OCI-LY7 (cell line): Measurements from ENCODE around the gene SMPDL3A. TPM values are rescaled to one million over a fixed set of nuclear protein-coding genes. Genes with fewer than 3 reads are reported as not detected.

Source experiments
- BruUV-seq: library from RNA; stranded (reverse); fragments of 400-500 nt; replicated peaks from 2 replicates; lab custom pipeline; 2021; lab: Mats Ljungman, UMichigan
- CTCF ChIA-PET: fragments of 300-600 bp; sonication (Branson Sonifier 250); formaldehyde crosslinking; loops from one replicate; lab custom pipeline; 2022; ENCODE audit warnings: antibody characterized with exemption; ENCODE audit not compliant: unreplicated experiment; lab: Charles Lee
- POLR2A ChIA-PET: fragments of 300-600 bp; sonication (Branson Sonifier 250); formaldehyde crosslinking; loops from one replicate; lab custom pipeline; 2022; ENCODE audit warnings: antibody characterized with exemption; lab: Charles Lee
- DNase-seq: peaks from one replicate; pipeline ENCODE4 v3.0.0-alpha.2; 2015; ENCODE audit warnings: low spot score
- H2AFZ ChIP-seq: fragments of 200-600 bp; sonication (generic), shearing (Covaris generic); 2 replicates; pipeline ENCODE4 v1.6.1; 2014; ENCODE audit warnings: mild to moderate bottlenecking, antibody characterized with exemption, low read length, moderate library complexity
- H3K27ac ChIP-seq: fragments of 200-600 bp; sonication (generic); 2 replicates; pipeline ENCODE4 v1.5.1; 2014; ENCODE audit warnings: mixed run types, low read depth, mild to moderate bottlenecking, moderate library complexity, low read length, inconsistent platforms; ENCODE audit not compliant: poor library complexity, severe bottlenecking
- H3K36me3 ChIP-seq: fragments of 200-600 bp; sonication (generic); 2 replicates; pipeline ENCODE4 v1.6.1; 2014; ENCODE audit warnings: mild to moderate bottlenecking, antibody characterized with exemption, low read length, moderate library complexity, mixed read lengths; ENCODE audit not compliant: insufficient read depth
- H3K4me1 ChIP-seq: fragments of 200-600 bp; sonication (generic); 2 replicates; pipeline ENCODE4 v1.5.1; 2014; ENCODE audit warnings: mild to moderate bottlenecking, low read length; ENCODE audit not compliant: insufficient read depth, poor library complexity, severe bottlenecking
- H3K4me2 ChIP-seq: fragments of 200-600 bp; sonication (generic); 2 replicates; pipeline ENCODE4 v1.6.1; 2014; ENCODE audit warnings: mild to moderate bottlenecking, low read length
- H3K4me3 ChIP-seq: fragments of 200-600 bp; sonication (generic); 2 replicates; pipeline ENCODE4 v1.5.1; 2014; ENCODE audit warnings: mild to moderate bottlenecking, low read depth, low read length; ENCODE audit not compliant: poor library complexity, severe bottlenecking
- H3K79me2 ChIP-seq: fragments of 200-600 bp; sonication (generic); 2 replicates; pipeline ENCODE4 v1.6.1; 2016; ENCODE audit warnings: low read depth, mild to moderate bottlenecking, low read length, moderate library complexity, mixed read lengths; ENCODE audit not compliant: insufficient read depth
- H3K9me2 ChIP-seq: fragments of 200-600 bp; sonication (generic); 2 replicates; pipeline ENCODE4 v1.6.1; 2016; ENCODE audit warnings: mild to moderate bottlenecking, low read length, mixed read lengths; ENCODE audit not compliant: insufficient read depth
- H3K9me3 ChIP-seq: fragments of 200-600 bp; sonication (generic); 2 replicates; pipeline ENCODE4 v1.6.1; 2014; ENCODE audit warnings: mild to moderate bottlenecking, mixed run types, low read length, mixed read lengths
- H4K20me1 ChIP-seq: fragments of 200-600 bp; sonication (generic); 2 replicates; pipeline ENCODE4 v1.6.1; 2014; ENCODE audit warnings: mild to moderate bottlenecking, antibody characterized with exemption, low read length, moderate library complexity, mixed read lengths; ENCODE audit not compliant: insufficient read depth
- EZH2phosphoT487 ChIP-seq: fragments of 200-600 bp; sonication (generic); IDR thresholded peaks from 2 replicates; pipeline ENCODE4 v1.6.1; 2018; ENCODE audit warnings: low read depth, borderline replicate concordance, mild to moderate bottlenecking, mixed run types, antibody characterized with exemption, low read length, moderate library complexity, mixed read lengths
- intact Hi-C: fragments of 100-400 bp; cut with micrococcal nuclease; formaldehyde crosslinking; loops from one replicate; pipeline ENCODE4 v1.10.0; 2022; ENCODE audit not compliant: unreplicated experiment
- total RNA-seq, 2 experiments: library from RNA; depleted of rRNA in 1 of 2; stranded (reverse); fragments of >200 nt in 1 of 2; shearing (Covaris generic) in 1 of 2; gene quantifications; 2 replicates each; pipeline ENCODE4 v1.2.3, GENCODE V29; 2014 to 2022
- TF ChIP-seq, protein P1 (sequence below): fragments of 200-600 bp; sonication (generic); conservative IDR thresholded peaks from 2 replicates; pipeline ENCODE4 v1.5.1; 2014; ENCODE audit warnings: mild to moderate bottlenecking, antibody characterized with exemption, low read length, moderate library complexity, mixed read lengths

Gene SMPDL3A
- total RNA-seq, 2 experiments from 2014 or later: not detected

DNA sequence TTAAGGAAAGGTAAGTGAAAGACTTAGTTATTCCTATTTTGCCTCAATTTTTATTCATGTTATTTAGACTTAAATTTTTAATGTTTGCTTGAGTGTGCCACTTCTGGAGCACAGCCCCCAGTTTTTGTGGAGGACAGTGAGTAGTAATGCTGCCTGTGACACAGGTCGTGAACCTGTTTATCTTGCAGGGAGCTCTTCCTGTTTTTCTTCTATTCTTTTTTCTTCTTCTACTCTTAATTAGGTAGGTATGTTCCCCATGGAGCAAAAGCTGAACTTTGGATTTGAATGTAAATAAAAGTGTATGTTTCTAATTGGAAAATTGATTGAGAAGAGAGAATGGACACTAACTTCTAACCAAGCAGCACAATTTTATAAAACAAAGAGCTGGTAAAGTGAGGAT is 12.3 kb downstream of the SMPDL3A start:
- no peaks in the 10 kb centered on the region for H3K79me2 ChIP-seq
- intact Hi-C loops: no loop called here
- no peak overlapping the region for H3K4me2 ChIP-seq
- no peak overlapping the region for H3K4me3 ChIP-seq
- no peaks in the 10 kb centered on the region for H3K9me3 ChIP-seq
- POLR2A ChIA-PET: interaction anchor here (1.4 kb wide), 1 partner anchor 15 kb away, joined by 4 read pairs; no protein-coding TSS in a partner anchor
- no TSS peak for BruUV-seq
- no peak overlapping the region for H3K27ac ChIP-seq
- H3K4me1 ChIP-seq: no peaks in the 10 kb centered on the region
- DNase-seq: no peak
- no peaks in the 10 kb centered on the region for H3K36me3 ChIP-seq
- no peak for TF ChIP-seq EZH2phosphoT487
- TF ChIP-seq, protein P1, sequence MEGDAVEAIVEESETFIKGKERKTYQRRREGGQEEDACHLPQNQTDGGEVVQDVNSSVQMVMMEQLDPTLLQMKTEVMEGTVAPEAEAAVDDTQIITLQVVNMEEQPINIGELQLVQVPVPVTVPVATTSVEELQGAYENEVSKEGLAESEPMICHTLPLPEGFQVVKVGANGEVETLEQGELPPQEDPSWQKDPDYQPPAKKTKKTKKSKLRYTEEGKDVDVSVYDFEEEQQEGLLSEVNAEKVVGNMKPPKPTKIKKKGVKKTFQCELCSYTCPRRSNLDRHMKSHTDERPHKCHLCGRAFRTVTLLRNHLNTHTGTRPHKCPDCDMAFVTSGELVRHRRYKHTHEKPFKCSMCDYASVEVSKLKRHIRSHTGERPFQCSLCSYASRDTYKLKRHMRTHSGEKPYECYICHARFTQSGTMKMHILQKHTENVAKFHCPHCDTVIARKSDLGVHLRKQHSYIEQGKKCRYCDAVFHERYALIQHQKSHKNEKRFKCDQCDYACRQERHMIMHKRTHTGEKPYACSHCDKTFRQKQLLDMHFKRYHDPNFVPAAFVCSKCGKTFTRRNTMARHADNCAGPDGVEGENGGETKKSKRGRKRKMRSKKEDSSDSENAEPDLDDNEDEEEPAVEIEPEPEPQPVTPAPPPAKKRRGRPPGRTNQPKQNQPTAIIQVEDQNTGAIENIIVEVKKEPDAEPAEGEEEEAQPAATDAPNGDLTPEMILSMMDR: no peak
- H4K20me1 ChIP-seq: no peaks in the 10 kb centered on the region
- CTCF ChIA-PET: no interaction called here
- no peaks in the 10 kb centered on the region for H3K9me2 ChIP-seq
- no peak overlapping the region for H2AFZ ChIP-seq

DNA sequence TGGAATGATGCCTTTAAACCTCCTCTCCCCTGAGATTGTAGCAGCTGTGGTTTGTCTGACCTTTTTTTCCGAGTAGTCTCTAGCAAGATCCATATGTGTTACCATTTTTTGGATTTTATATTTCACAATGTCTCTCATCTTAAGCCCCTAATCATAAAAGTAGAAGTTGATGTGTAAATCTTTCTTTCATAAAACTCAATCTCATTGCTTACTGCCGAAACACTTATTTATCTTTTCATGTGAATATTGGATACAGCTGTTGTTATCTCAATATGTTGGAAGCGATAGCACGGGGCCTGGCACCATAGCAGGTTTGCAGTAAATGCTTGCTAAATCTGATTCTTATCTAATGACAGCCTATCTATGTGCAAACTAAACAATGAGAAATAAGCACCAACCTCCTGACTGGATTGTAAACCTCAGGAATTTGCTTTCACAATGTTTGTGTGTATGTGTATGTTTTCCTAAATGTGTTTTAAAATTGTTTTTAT is 14.2 kb downstream of the SMPDL3A start:
- Histone ChIP-seq H4K20me1 (no peaks in the 10 kb centered on the region), H3K27ac (no peak overlapping the region), H3K4me1 (no peaks in the 10 kb centered on the region), H2AFZ (no peak overlapping the region), H3K79me2 (no peaks in the 10 kb centered on the region), H3K4me3 (no peak overlapping the region), H3K4me2 (no peak overlapping the region), H3K36me3 (no peaks in the 10 kb centered on the region), H3K9me2 (no peaks in the 10 kb centered on the region), H3K9me3 (no peaks in the 10 kb centered on the region)
- intact Hi-C loops: no loop called here
- ChIA-PET CTCF (no interaction called here), POLR2A (interaction anchor here (0.7 kb wide), 1 partner anchor 603 kb away, joined by 3 read pairs; no protein-coding TSS in a partner anchor)
- TF ChIP-seq EZH2phosphoT487: no peak
- TF ChIP-seq, protein P1: no peak
- DNase-seq: no peak
- BruUV-seq: no TSS peak

DNA sequence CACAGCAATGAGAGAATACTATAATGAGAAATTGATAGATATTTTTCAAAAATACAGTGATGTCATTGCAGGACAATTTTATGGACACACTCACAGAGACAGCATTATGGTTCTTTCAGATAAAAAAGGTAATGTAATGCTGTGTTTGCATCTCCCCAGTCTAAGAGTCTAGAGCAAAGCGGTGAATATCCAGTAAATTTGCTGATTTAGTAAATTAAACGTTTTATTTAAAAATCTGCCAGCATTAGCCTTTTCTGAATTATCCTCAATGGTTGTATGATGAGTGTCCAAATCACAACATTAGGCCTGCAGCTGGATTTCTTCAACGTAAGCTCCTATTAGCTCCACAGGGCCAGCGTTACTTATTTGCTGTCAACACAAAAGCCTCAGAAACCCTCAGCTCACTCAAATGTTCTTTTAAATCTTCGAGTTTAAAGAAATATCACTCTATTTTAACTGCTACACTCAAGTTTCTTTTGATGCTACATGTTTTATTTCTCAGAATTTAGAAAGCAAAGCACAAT is 16.0 kb downstream of the SMPDL3A start:
- no TSS peak for BruUV-seq
- DNase-seq: no peak
- CTCF ChIA-PET: no interaction called here

More for the DNA sequence above, 16.0 kb downstream of the SMPDL3A start:
- intact Hi-C loops: no loop called here
- Histone ChIP-seq H2AFZ (no peak overlapping the region), H4K20me1 (no peaks in the 10 kb centered on the region), H3K79me2 (no peaks in the 10 kb centered on the region), H3K4me1 (no peaks in the 10 kb centered on the region), H3K9me3 (no peaks in the 10 kb centered on the region), H3K4me2 (no peak overlapping the region), H3K36me3 (no peaks in the 10 kb centered on the region), H3K27ac (no peak overlapping the region), H3K4me3 (no peak overlapping the region), H3K9me2 (no peaks in the 10 kb centered on the region)
- no peak for TF ChIP-seq EZH2phosphoT487
- TF ChIP-seq, protein P1: no peak
- POLR2A ChIA-PET: no interaction called here
